ENCODE data around the gene NSD1.
"Not testable (repeated sequence)": the region's sequence is repeated elsewhere in the genome, so short reads cannot be mapped to it uniquely, and the experiment has no call there.

Gene NSD1

GRCh38 chr5:177162379-177162778 lies 28.8 kb downstream of the NSD1 start:
- no peak for DNase-seq
- Mint-ChIP-seq H3K36me3 (peaks cover 12% of the 10 kb centered on the region), H3K9me3 (no peaks in the 10 kb centered on the region), H3K27ac (no peak overlapping the region), H3K27me3 (no peaks in the 10 kb centered on the region), H3K4me3 (no peak overlapping the region), H3K4me1 (peaks cover 4% of the 10 kb centered on the region)
- CTCF ChIA-PET, result interaction anchor here (0.6 kb wide), 1 partner anchor 28 kb away, joined by 3 read pairs; no protein-coding TSS in a partner anchor

- DNase-seq, result no peak
- Mint-ChIP-seq H3K4me3 (no peak overlapping the region), H3K36me3 (peaks cover 15% of the 10 kb centered on the region), H3K9me3 (no peaks in the 10 kb centered on the region), H3K27me3 (no peaks in the 10 kb centered on the region), H3K27ac (no peak overlapping the region), H3K4me1 (no peaks in the 10 kb centered on the region)
- CTCF ChIA-PET, result no interaction called here
Measured at GRCh38 chr5:177163500-177163899, 29.9 kb downstream of the NSD1 start.

- DNase-seq, result no peak
- no peaks in the 10 kb centered on the region for H3K9me3 Mint-ChIP-seq
- H3K4me3 Mint-ChIP-seq, result no peak overlapping the region
- peaks cover 15% of the 10 kb centered on the region for H3K4me1 Mint-ChIP-seq
- CTCF ChIA-PET, result no interaction called here
- H3K27me3 Mint-ChIP-seq, result no peaks in the 10 kb centered on the region
- no peak overlapping the region for H3K27ac Mint-ChIP-seq
- peaks cover 26% of the 10 kb centered on the region for H3K36me3 Mint-ChIP-seq
Measured at GRCh38 chr5:177169271-177169670, 35.7 kb downstream of the NSD1 start.

GRCh38 chr5:177171961-177172360 lies 38.4 kb downstream of the NSD1 start:
- no peak for DNase-seq
- CTCF ChIA-PET, result interaction anchor here (1.1 kb wide), 1 partner anchor 59 kb away, joined by 4 read pairs; no protein-coding TSS in a partner anchor
- H3K27ac Mint-ChIP-seq, result no peak overlapping the region
- peaks cover 15% of the 10 kb centered on the region for H3K4me1 Mint-ChIP-seq
- no peak overlapping the region for H3K4me3 Mint-ChIP-seq
- no peaks in the 10 kb centered on the region for H3K9me3 Mint-ChIP-seq
- no peaks in the 10 kb centered on the region for H3K27me3 Mint-ChIP-seq
- peaks cover 24% of the 10 kb centered on the region for H3K36me3 Mint-ChIP-seq

GRCh38 chr5:177175336-177175735 lies 41.8 kb downstream of the NSD1 start:
- CTCF ChIA-PET, result no interaction called here
- Mint-ChIP-seq H3K27ac (no peak overlapping the region), H3K4me1 (peaks cover 15% of the 10 kb centered on the region), H3K4me3 (no peak overlapping the region), H3K9me3 (no peaks in the 10 kb centered on the region), H3K27me3 (no peaks in the 10 kb centered on the region), H3K36me3 (peaks cover 17% of the 10 kb centered on the region)
- no peak for DNase-seq

GRCh38 chr5:177176175-177176711 lies 42.7 kb downstream of the NSD1 start:
- no peaks in the 10 kb centered on the region for H3K9me3 Mint-ChIP-seq
- H3K4me1 Mint-ChIP-seq, result peaks cover 14% of the 10 kb centered on the region
- no peaks in the 10 kb centered on the region for H3K27me3 Mint-ChIP-seq
- no peak overlapping the region for H3K27ac Mint-ChIP-seq
- no peak for DNase-seq
- CTCF ChIA-PET, result interaction anchor here (1.0 to 1.2 kb wide), 2 partner anchors 11 to 63 kb away, joined by 3 read pairs; no protein-coding TSS in a partner anchor
- H3K36me3 Mint-ChIP-seq, result peaks cover 19% of the 10 kb centered on the region
- no peak overlapping the region for H3K4me3 Mint-ChIP-seq

- CTCF ChIA-PET, H3K9me3 Mint-ChIP-seq, H3K4me1 Mint-ChIP-seq, H3K27ac Mint-ChIP-seq, DNase-seq, H3K27me3 Mint-ChIP-seq, H3K4me3 Mint-ChIP-seq: not testable (repeated sequence)
- H3K36me3 Mint-ChIP-seq, result peaks cover 16% of the 10 kb centered on the region
Measured at GRCh38 chr5:177177847-177178437, 44.4 kb downstream of the NSD1 start.

GRCh38 chr5:177178733-177179304 lies 45.2 kb downstream of the NSD1 start:
- CTCF ChIA-PET, result no interaction called here
- Mint-ChIP-seq H3K4me1 (peaks cover 2% of the 10 kb centered on the region), H3K9me3 (no peaks in the 10 kb centered on the region), H3K27me3 (no peaks in the 10 kb centered on the region), H3K27ac (no peak overlapping the region), H3K4me3 (no peak overlapping the region), H3K36me3 (peaks cover 17% of the 10 kb centered on the region)
- DNase-seq, result no peak

- Mint-ChIP-seq H3K4me1 (peaks cover 3% of the 10 kb centered on the region), H3K36me3 (peaks cover 17% of the 10 kb centered on the region)
- CTCF ChIA-PET, result no interaction called here
Measured at GRCh38 chr5:177179431-177179830, 45.9 kb downstream of the NSD1 start.

GRCh38 chr5:177183142-177183541 lies 49.6 kb downstream of the NSD1 start:
- no peak for DNase-seq
- Mint-ChIP-seq H3K27me3 (no peaks in the 10 kb centered on the region), H3K36me3 (peaks cover 22% of the 10 kb centered on the region), H3K27ac (no peak overlapping the region), H3K4me3 (no peak overlapping the region), H3K9me3 (no peaks in the 10 kb centered on the region), H3K4me1 (peaks cover 3% of the 10 kb centered on the region)
- CTCF ChIA-PET, result no interaction called here

More at GRCh38 chr5:177179431-177179830, 45.9 kb downstream of the NSD1 start:
- Mint-ChIP-seq H3K4me3 (no peak overlapping the region), H3K9me3 (no peaks in the 10 kb centered on the region), H3K27ac (no peak overlapping the region), H3K27me3 (no peaks in the 10 kb centered on the region)
- no peak for DNase-seq

GRCh38 chr5:177183766-177184360 lies 50.3 kb downstream of the NSD1 start:
- no peak for DNase-seq
- Mint-ChIP-seq H3K9me3 (no peaks in the 10 kb centered on the region), H3K4me3 (no peak overlapping the region), H3K27me3 (no peaks in the 10 kb centered on the region), H3K4me1 (peaks cover 3% of the 10 kb centered on the region), H3K27ac (no peak overlapping the region), H3K36me3 (peaks cover 20% of the 10 kb centered on the region)
- CTCF ChIA-PET, result interaction anchor here (0.6 kb wide), 1 partner anchor 21 kb away, joined by 3 read pairs; no protein-coding TSS in a partner anchor

- Mint-ChIP-seq H3K4me3 (no peak overlapping the region), H3K36me3 (peaks cover 16% of the 10 kb centered on the region), H3K9me3 (no peaks in the 10 kb centered on the region), H3K4me1 (peaks cover 3% of the 10 kb centered on the region), H3K27ac (no peak overlapping the region), H3K27me3 (no peaks in the 10 kb centered on the region)
- no peak for DNase-seq
- CTCF ChIA-PET, result interaction anchor here (1.6 kb wide), 1 partner anchor 9 kb away, joined by 3 read pairs; no protein-coding TSS in a partner anchor
Measured at GRCh38 chr5:177185993-177186392, 52.4 kb downstream of the NSD1 start.

GRCh38 chr5:177186645-177187044 lies 53.1 kb downstream of the NSD1 start:
- CTCF ChIA-PET, result interaction anchor here (1.0 to 1.6 kb wide), 2 partner anchors 10 to 73 kb away, joined by 3 read pairs; no protein-coding TSS in a partner anchor
- Mint-ChIP-seq H3K9me3 (no peaks in the 10 kb centered on the region), H3K4me3 (no peak overlapping the region), H3K4me1 (peaks cover 3% of the 10 kb centered on the region), H3K27me3 (no peaks in the 10 kb centered on the region), H3K36me3 (peaks cover 12% of the 10 kb centered on the region), H3K27ac (no peak overlapping the region)
- DNase-seq, result no peak

GRCh38 chr5:177188775-177189174 lies 55.2 kb downstream of the NSD1 start:
- CTCF ChIA-PET, result no interaction called here
- DNase-seq, result no peak
- Mint-ChIP-seq H3K4me3 (no peak overlapping the region), H3K27ac (no peak overlapping the region), H3K36me3 (peaks cover 16% of the 10 kb centered on the region), H3K27me3 (no peaks in the 10 kb centered on the region), H3K4me1 (peaks cover 1% of the 10 kb centered on the region), H3K9me3 (no peaks in the 10 kb centered on the region)

GRCh38 chr5:177189416-177189815 lies 55.8 kb downstream of the NSD1 start:
- H3K4me1 Mint-ChIP-seq, result no peaks in the 10 kb centered on the region
- no peak for DNase-seq
- no peak overlapping the region for H3K4me3 Mint-ChIP-seq
- CTCF ChIA-PET, result no interaction called here
- peaks cover 19% of the 10 kb centered on the region for H3K36me3 Mint-ChIP-seq
- H3K27ac Mint-ChIP-seq, result no peak overlapping the region
- no peaks in the 10 kb centered on the region for H3K9me3 Mint-ChIP-seq
- no peaks in the 10 kb centered on the region for H3K27me3 Mint-ChIP-seq
